Trophoblast cell (in vitro differentiated cells and primary cell): ENCODE data around the gene NRG2.

Experiments used
- DNase-seq, 2 donors: peaks; one replicate each; pipeline ENCODE4 v3.0.0-alpha.2; 2016
- H2AFZ ChIP-seq: 2 replicates; pipeline ENCODE4 v1.6.1; 2013; ENCODE audit warnings: low read length, moderate library complexity, mild to moderate bottlenecking; ENCODE audit not compliant: insufficient read depth, poor library complexity
- H2AK5ac ChIP-seq: 2 replicates; pipeline ENCODE4 v1.6.1; 2013; ENCODE audit warnings: mild to moderate bottlenecking, low read length
- H2BK120ac ChIP-seq: 2 replicates; pipeline ENCODE4 v1.6.1; 2013; ENCODE audit warnings: low read length, mild to moderate bottlenecking, moderate library complexity; ENCODE audit not compliant: insufficient read depth, poor library complexity
- H2BK12ac ChIP-seq: 2 replicates; pipeline ENCODE4 v1.6.1; 2013; ENCODE audit warnings: mild to moderate bottlenecking, low read length, moderate library complexity
- H2BK5ac ChIP-seq: 2 replicates; pipeline ENCODE4 v1.6.1; 2013; ENCODE audit warnings: low read length, low read depth, moderate library complexity, mild to moderate bottlenecking; ENCODE audit not compliant: poor library complexity
- H3K14ac ChIP-seq: 2 replicates; pipeline ENCODE4 v1.6.1; 2013; ENCODE audit warnings: mild to moderate bottlenecking, low read length
- H3K18ac ChIP-seq: 2 replicates; pipeline ENCODE4 v1.6.1; 2013; ENCODE audit warnings: mild to moderate bottlenecking, low read length
- H3K23ac ChIP-seq: 2 replicates; pipeline ENCODE4 v1.6.1; 2013; ENCODE audit warnings: low read length
- H3K27ac ChIP-seq: 2 replicates; pipeline ENCODE4 v1.5.1; 2013; ENCODE audit warnings: low read depth, mild to moderate bottlenecking, inconsistent platforms, low read length, moderate library complexity
- H3K27me3 ChIP-seq: 2 replicates; pipeline ENCODE4 v1.6.1; 2013; ENCODE audit warnings: inconsistent platforms, mild to moderate bottlenecking, low read length, moderate library complexity; ENCODE audit not compliant: insufficient read depth
- H3K36me3 ChIP-seq, 2 experiments: 1 replicate in 1 of 2; 2 replicates in 1 of 2; pipeline ENCODE4 v1.6.1; 2013; ENCODE audit warnings: low read length in 2 of 2, mild to moderate bottlenecking in 2 of 2, moderate library complexity in 1 of 2; ENCODE audit not compliant: insufficient read depth in 2 of 2, control insufficient read depth in 1 of 2
- H3K4ac ChIP-seq: 2 replicates; pipeline ENCODE4 v1.6.1; 2013; ENCODE audit warnings: low read depth, mild to moderate bottlenecking, low read length, moderate library complexity
- H3K4me1 ChIP-seq, 2 experiments: 1 replicate in 1 of 2; 2 replicates in 1 of 2; pipeline ENCODE4 v1.6.1; 2013; ENCODE audit warnings: low read length in 2 of 2, mild to moderate bottlenecking in 2 of 2, moderate library complexity in 1 of 2; ENCODE audit not compliant: insufficient read depth in 2 of 2, control insufficient read depth in 1 of 2
- H3K4me2 ChIP-seq: 2 replicates; pipeline ENCODE4 v1.6.1; 2013; ENCODE audit warnings: inconsistent platforms, mild to moderate bottlenecking, low read length, moderate library complexity
- H3K4me3 ChIP-seq: 2 replicates; pipeline ENCODE4 v1.5.1; 2013; ENCODE audit warnings: mild to moderate bottlenecking, low read depth, low read length, inconsistent platforms
- H3K79me1 ChIP-seq: one replicate; pipeline ENCODE4 v1.6.1; 2013; ENCODE audit warnings: low read length
- H3K79me2 ChIP-seq: 2 replicates; pipeline ENCODE4 v1.6.1; 2013; ENCODE audit warnings: low read length, mild to moderate bottlenecking; ENCODE audit not compliant: control insufficient read depth, insufficient read depth, poor library complexity
- H3K9ac ChIP-seq: 2 replicates; pipeline ENCODE4 v1.6.1; 2013; ENCODE audit warnings: mild to moderate bottlenecking, low read length
- H3K9me3 ChIP-seq: 2 replicates; pipeline ENCODE4 v1.6.1; 2013; ENCODE audit warnings: low read depth, mild to moderate bottlenecking, control low read depth, inconsistent platforms, low read length; ENCODE audit not compliant: insufficient read depth
- H4K12ac ChIP-seq: 2 replicates; pipeline ENCODE4 v1.6.1; 2013; ENCODE audit warnings: low read depth, mild to moderate bottlenecking, low read length, moderate library complexity
- H4K8ac ChIP-seq: 2 replicates; pipeline ENCODE4 v1.6.1; 2013; ENCODE audit warnings: low read depth, mild to moderate bottlenecking, low read length, moderate library complexity
- H4K91ac ChIP-seq: one replicate; pipeline ENCODE4 v1.6.1; 2013; ENCODE audit warnings: low read depth, mild to moderate bottlenecking, low read length, moderate library complexity
- WGBS: extraction: QIAGEN DNeasy Blood & Tissue Kit; methylation state at CpG from one replicate; pipeline ENCODE4 v1.1.7; 2013; ENCODE audit warnings: missing lambda C conversion rate; ENCODE audit not compliant: insufficient read length, insufficient coverage; ENCODE audit errors: extremely low coverage; 5-methylcytosine and 5-hydroxymethylcytosine counted together

The NRG2 gene

DNA sequence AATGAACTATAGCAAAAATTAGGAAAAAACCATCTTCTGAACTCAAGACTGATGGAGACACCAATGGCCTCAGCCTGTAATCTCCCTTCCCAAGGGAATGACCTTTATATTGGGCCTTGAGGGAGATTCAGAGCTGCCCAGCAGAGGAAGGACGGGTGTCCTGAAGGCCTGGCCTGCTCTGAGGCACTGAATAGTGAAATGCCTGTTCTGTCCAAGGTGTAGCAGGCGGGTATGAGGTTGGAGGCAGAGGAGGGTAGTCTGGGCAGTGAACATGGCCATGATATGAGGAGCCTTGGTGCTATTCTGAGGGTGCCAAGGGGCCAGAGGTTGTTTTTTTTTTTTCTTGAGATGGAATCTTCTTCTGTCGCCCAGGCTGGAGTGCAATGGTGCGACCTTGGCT, 222.5 kb downstream of the NRG2 start:
- no peak overlapping the region for H3K4ac ChIP-seq
- no peak overlapping the region for H2BK5ac ChIP-seq
- H4K12ac ChIP-seq, result no peak overlapping the region
- no peak overlapping the region for H2AFZ ChIP-seq
- H4K8ac ChIP-seq, result no peak overlapping the region
- no peak overlapping the region for H3K4me3 ChIP-seq
- no peak overlapping the region for H2BK120ac ChIP-seq
- peaks cover 11% of the 10 kb centered on the region for H3K9me3 ChIP-seq
- no peak overlapping the region for H2BK12ac ChIP-seq
- H3K14ac ChIP-seq, result no peak overlapping the region
- no peaks in the 10 kb centered on the region for H3K4me1 ChIP-seq
- H2AK5ac ChIP-seq, result no peak overlapping the region
- H3K27ac ChIP-seq, result no peak overlapping the region
- WGBS, result no CpG with 5 or more reads among the region's 4 CpGs
- no peak overlapping the region for H3K4me2 ChIP-seq
- H3K36me3 ChIP-seq, result no peaks in the 10 kb centered on the region
- no peaks in the 10 kb centered on the region for H3K79me2 ChIP-seq
- H3K9ac ChIP-seq, result no peak overlapping the region
- H3K23ac ChIP-seq, result no peak overlapping the region
- no peaks in the 10 kb centered on the region for H3K27me3 ChIP-seq
- no peaks in the 10 kb centered on the region for H3K79me1 ChIP-seq
- no peak for DNase-seq
- H3K18ac ChIP-seq, result no peak overlapping the region
- no peak overlapping the region for H4K91ac ChIP-seq

DNA sequence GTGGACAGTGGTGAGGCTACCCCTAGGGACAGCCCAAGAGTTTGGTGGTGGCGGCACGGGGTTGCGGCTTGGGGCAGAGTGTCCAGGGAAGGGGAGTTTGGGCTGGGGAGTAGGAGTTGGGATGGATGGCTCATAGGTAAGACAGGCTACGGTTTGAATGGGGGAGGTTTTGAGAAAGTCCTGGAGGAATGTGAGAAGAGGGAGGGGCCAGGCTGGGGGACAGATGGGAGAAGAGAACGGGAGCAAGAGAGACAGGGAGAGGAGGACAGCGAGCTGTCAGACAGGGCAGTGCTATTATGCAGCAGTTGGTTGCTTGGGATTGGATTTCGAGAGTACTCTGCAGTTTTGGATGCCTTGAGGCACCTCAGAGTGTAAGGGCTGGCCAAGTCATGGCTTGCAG, 223.0 kb downstream of the NRG2 start:
- no peak overlapping the region for H3K14ac ChIP-seq
- no peak overlapping the region for H3K18ac ChIP-seq
- no peak overlapping the region for H2BK12ac ChIP-seq
- H2BK120ac ChIP-seq, result no peak overlapping the region
- no peak overlapping the region for H3K9ac ChIP-seq
- H4K12ac ChIP-seq, result no peak overlapping the region
- H3K9me3 ChIP-seq, result peaks cover 11% of the 10 kb centered on the region
- no peaks in the 10 kb centered on the region for H3K79me2 ChIP-seq
- no peak for DNase-seq
- H2AK5ac ChIP-seq, result no peak overlapping the region
- no peaks in the 10 kb centered on the region for H3K27me3 ChIP-seq
- no peak overlapping the region for H3K23ac ChIP-seq
- H2BK5ac ChIP-seq, result no peak overlapping the region
- H2AFZ ChIP-seq, result no peak overlapping the region
- H3K36me3 ChIP-seq, result no peaks in the 10 kb centered on the region
- H3K4ac ChIP-seq, result no peak overlapping the region
- no peaks in the 10 kb centered on the region for H3K79me1 ChIP-seq
- WGBS, result no CpG with 5 or more reads among the region's 7 CpGs
- H4K91ac ChIP-seq, result no peak overlapping the region
- H3K4me3 ChIP-seq, result no peak overlapping the region
- H3K27ac ChIP-seq, result no peak overlapping the region
- H3K4me2 ChIP-seq, result no peak overlapping the region
- H4K8ac ChIP-seq, result no peak overlapping the region
- H3K4me1 ChIP-seq, result peaks cover 0 to under 1% of the 10 kb centered on the region in 2 experiments

DNA sequence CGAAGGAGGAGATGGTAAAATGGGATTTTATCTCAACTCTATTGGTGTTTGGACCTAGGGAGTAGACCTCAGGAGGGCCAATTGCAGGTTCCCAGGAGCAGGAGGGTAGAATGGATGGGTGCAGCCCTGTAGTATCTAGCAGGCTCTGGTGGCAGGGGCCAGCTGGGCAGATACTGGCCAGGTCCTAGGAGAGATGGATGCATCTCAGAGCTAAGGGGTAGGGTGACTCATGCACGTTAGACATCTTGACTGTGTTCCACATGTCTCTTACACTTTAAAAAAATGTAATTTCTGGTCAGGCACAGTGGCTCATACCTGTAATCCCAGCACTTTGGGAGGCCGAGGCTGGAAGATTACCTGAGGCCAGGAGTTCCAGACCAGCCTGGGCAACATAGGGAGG, 225.1 kb downstream of the NRG2 start:
- Histone ChIP-seq H3K27me3 (no peaks in the 10 kb centered on the region), H3K9ac (no peak overlapping the region), H2BK5ac (no peak overlapping the region), H3K23ac (no peak overlapping the region), H4K12ac (no peak overlapping the region), H2AK5ac (no peak overlapping the region), H3K9me3 (peaks cover 11% of the 10 kb centered on the region), H4K8ac (no peak overlapping the region), H3K27ac (no peak overlapping the region), H4K91ac (no peak overlapping the region), H3K4me3 (no peak overlapping the region), H3K18ac (no peak overlapping the region), H3K4me1 (peaks cover 0 to 4% of the 10 kb centered on the region in 2 experiments), H3K79me1 (no peaks in the 10 kb centered on the region), H3K36me3 (no peaks in the 10 kb centered on the region), H3K14ac (no peak overlapping the region), H3K4me2 (no peak overlapping the region), H2AFZ (no peak overlapping the region), H2BK12ac (no peak overlapping the region), H2BK120ac (no peak overlapping the region), H3K4ac (no peak overlapping the region), H3K79me2 (no peaks in the 10 kb centered on the region)
- WGBS, result no CpG with 5 or more reads among the region's 3 CpGs
- DNase-seq, result no peak

DNA sequence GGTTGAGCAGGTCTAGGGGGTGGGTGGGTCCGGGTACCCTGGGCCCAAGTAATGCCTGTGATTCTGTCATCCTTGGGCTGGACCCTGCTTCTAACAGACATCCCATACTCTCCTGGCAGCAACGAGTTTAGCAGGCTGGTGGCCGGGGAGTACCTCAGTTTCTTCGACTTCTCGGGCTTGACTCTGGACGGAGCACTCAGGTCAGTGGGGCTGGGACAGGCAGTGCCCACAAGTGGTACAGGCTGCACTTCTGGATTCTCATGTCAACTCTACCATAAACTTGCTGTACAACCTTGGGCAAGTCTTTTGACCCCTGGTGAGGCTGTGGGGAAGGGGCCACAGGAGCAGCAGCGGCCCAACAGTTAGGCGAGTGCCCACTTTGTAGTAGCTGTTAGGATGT, 225.7 kb downstream of the NRG2 start:
- Histone ChIP-seq H3K4me2 (no peak overlapping the region), H3K27me3 (no peaks in the 10 kb centered on the region), H3K23ac (no peak overlapping the region), H2BK5ac (no peak overlapping the region), H3K4me3 (no peak overlapping the region), H3K4me1 (peaks cover 0 to 4% of the 10 kb centered on the region in 2 experiments), H3K18ac (no peak overlapping the region), H3K79me2 (no peaks in the 10 kb centered on the region), H2AK5ac (no peak overlapping the region), H3K79me1 (no peaks in the 10 kb centered on the region), H3K14ac (no peak overlapping the region), H4K12ac (no peak overlapping the region), H4K91ac (no peak overlapping the region), H3K9ac (no peak overlapping the region), H3K4ac (no peak overlapping the region), H3K27ac (no peak overlapping the region), H3K36me3 (no peaks in the 10 kb centered on the region), H4K8ac (no peak overlapping the region), H3K9me3 (peaks cover 11% of the 10 kb centered on the region), H2BK12ac (no peak overlapping the region), H2BK120ac (no peak overlapping the region), H2AFZ (no peak overlapping the region)
- no peak for DNase-seq
- WGBS, result no CpG with 5 or more reads among the region's 8 CpGs
